Progenitor cell of endocrine pancreas (in vitro differentiated cells): Measurements from ENCODE around the gene PCBP4. TPM values are rescaled to one million over a fixed set of nuclear protein-coding genes. Genes with fewer than 3 reads are reported as not detected.

Experiments used
- DNase-seq: peaks from one replicate; pipeline ENCODE4 v3.0.0; 2021; ENCODE audit warnings: low spot score; ENCODE audit not compliant: unreplicated experiment
- H3K27ac Mint-ChIP-seq: 2 replicates; pipeline ENCODE4 v1.8.0; 2021; ENCODE audit warnings: mild to moderate bottlenecking, moderate library complexity, mixed read lengths
- H3K27me3 Mint-ChIP-seq: 2 replicates; pipeline ENCODE4 v1.8.0; 2021; ENCODE audit warnings: mixed read lengths
- H3K36me3 Mint-ChIP-seq: 2 replicates; pipeline ENCODE4 v1.8.0; 2022; ENCODE audit warnings: mixed read lengths; ENCODE audit not compliant: insufficient read depth
- H3K4me1 Mint-ChIP-seq: 2 replicates; pipeline ENCODE4 v1.8.0; 2021; ENCODE audit warnings: low read depth, mixed read lengths
- H3K4me3 Mint-ChIP-seq: 2 replicates; pipeline ENCODE4 v1.8.0; 2021; ENCODE audit warnings: low read depth, mild to moderate bottlenecking, moderate library complexity, mixed read lengths
- H3K9me3 Mint-ChIP-seq: 2 replicates; pipeline ENCODE4 v1.8.0; 2021; ENCODE audit warnings: low read depth, mixed read lengths
- CTCF ChIP-seq: fragments of 200-600 bp; sonication (generic); IDR thresholded peaks from one replicate; pipeline ENCODE4 v1.5.0; 2021; ENCODE audit warnings: antibody characterized with exemption, mild to moderate bottlenecking; ENCODE audit not compliant: unreplicated experiment
- total RNA-seq: library from RNA; stranded (reverse); gene quantifications from 2 replicates; pipeline ENCODE4 v1.2.1, GENCODE V29; 2021

PCBP4 gene
- total RNA-seq, 1 donor from 2014 or later = 160 TPM

DNA sequence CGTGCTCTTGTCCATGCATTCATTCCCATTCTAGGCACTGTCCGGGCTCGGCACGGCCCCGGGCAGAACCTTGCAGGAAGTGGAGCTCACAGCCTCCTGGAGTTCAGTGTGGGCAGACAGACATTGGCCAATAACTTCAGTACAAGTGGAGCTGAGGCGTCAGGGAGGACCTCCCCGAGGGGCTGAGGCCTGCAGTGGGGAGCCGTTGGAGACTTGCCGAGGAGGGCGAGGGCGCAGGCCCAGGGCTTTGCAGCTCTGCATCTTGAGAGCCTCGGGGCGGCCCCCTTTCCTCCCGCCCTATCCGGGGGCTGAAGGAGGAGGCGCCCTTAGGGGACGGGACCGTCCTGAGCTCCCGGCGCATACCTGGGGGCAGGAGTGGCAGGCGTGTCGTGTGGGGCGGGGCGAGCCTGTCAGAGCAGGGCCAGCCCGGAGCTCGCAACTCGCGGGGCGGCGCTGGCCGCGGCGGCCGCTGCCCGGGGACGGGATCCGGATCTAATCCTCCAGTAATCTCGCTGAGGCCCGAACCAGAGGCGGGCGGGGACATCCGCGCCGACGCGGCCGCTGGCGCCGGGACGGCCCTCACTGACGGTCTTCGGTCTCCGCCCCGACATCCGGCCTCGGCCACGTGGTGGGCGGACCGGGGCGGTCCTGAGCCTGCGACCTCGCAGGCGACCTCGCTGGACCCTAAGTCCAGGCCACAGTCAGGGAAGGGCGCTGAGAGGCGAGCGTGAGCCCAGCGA lies 15.8 kb upstream of the PCBP4 start, which contains the start of gene ACY1:
TSS of gene ACY1 (plus strand) at position 698 of the 740 bp plus-strand sequence. CDS start 530 bp downstream, outside the sequence.
- no peaks in the 10 kb centered on the region for H3K27me3 Mint-ChIP-seq
- H3K4me1 Mint-ChIP-seq = peaks cover 13% of the 10 kb centered on the region
- peak; percentile 71 for DNase-seq
- TF ChIP-seq CTCF = no peak
- peak within 1 kb of the TSS; percentile 75 for H3K4me3 Mint-ChIP-seq
- H3K36me3 Mint-ChIP-seq = peaks cover 1% of the 10 kb centered on the region
- peak within 1 kb of the TSS; percentile 99 for H3K27ac Mint-ChIP-seq
- no peaks in the 10 kb centered on the region for H3K9me3 Mint-ChIP-seq

DNA sequence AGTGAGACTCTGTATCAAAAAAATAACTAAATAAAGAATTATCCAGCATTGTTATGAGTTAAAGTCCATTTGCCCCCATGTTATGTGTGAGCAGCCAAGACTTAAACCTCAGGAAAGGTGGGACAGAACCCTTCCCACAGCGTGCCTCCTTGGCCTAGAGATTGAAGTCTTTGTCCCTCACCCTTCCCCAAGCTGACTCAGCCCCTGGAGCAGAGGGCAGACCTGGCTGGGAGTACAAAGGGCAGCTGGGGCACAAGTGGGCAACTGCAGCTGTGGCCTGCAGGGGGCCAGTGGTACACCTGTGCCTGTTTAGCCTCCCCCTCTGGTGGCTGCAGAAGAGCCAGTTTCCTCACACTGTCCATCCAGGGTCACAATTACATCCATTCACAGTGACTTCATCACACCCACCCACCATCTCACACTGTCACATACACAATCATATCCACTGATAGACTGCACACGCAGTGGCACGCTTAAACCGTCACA lies 15.1 kb upstream of the PCBP4 start:
- Mint-ChIP-seq H3K4me1 (peaks cover 13% of the 10 kb centered on the region), H3K4me3 (peak overlapping the region; percentile 75), H3K27me3 (no peaks in the 10 kb centered on the region), H3K27ac (peak overlapping the region; percentile 99), H3K36me3 (peaks cover 1% of the 10 kb centered on the region), H3K9me3 (no peaks in the 10 kb centered on the region)
- DNase-seq = no peak
- peak; percentile 70 for TF ChIP-seq CTCF

DNA sequence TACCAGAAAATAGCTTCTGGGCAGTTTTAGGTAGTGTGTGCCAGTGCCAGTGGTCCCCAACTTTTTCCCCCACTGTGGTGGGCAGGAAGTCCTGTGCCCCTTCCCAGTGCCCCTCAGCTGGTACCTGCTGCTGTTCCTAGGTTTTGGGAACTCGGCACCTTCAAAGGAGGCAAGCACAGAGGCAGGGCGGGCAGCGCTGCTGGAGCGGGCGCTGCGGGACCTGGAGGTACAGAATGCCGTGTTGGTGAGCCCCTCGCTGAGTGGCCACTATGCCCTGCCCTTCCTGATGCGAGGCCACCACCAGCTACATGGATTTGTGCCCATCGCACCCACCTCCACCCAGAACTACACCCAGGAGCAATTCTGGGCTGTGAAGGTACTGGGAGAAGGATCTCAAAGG lies 13.0 kb upstream of the PCBP4 start:
- Mint-ChIP-seq H3K4me3 (no peak overlapping the region), H3K27me3 (no peaks in the 10 kb centered on the region), H3K36me3 (peaks cover 1% of the 10 kb centered on the region), H3K4me1 (peaks cover 18% of the 10 kb centered on the region), H3K27ac (no peak overlapping the region), H3K9me3 (no peaks in the 10 kb centered on the region)
- DNase-seq = no peak
- no peak for TF ChIP-seq CTCF

DNA sequence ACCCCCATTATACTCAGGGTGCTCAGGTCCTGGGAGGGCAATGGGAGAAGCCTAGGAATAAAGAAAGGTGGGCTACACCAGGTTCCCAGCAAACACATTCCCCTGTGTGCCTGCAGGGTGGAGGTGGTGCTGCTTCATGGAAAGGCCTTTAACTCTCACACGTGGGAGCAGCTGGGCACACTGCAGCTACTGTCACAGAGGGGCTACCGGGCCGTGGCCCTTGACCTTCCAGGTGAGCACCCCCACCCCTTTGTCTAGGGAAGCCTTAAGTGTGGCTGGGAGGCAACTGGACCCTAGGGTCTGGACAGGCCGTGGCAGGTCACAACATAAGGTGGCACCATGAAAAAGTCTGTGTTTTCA lies 10.9 kb upstream of the PCBP4 start:
- Mint-ChIP-seq H3K4me1 (peaks cover 18% of the 10 kb centered on the region), H3K4me3 (no peak overlapping the region), H3K27me3 (no peaks in the 10 kb centered on the region), H3K36me3 (peaks cover 1% of the 10 kb centered on the region), H3K9me3 (no peaks in the 10 kb centered on the region), H3K27ac (no peak overlapping the region)
- no peak for TF ChIP-seq CTCF
- DNase-seq = no peak

- Mint-ChIP-seq H3K9me3 (no peaks in the 10 kb centered on the region), H3K4me1 (peaks cover 16% of the 10 kb centered on the region), H3K36me3 (peaks cover 1% of the 10 kb centered on the region), H3K27ac (no peak overlapping the region), H3K27me3 (no peaks in the 10 kb centered on the region), H3K4me3 (no peak overlapping the region)
- DNase-seq = no peak
- TF ChIP-seq CTCF = no peak
Measured at GRCh38 chr3:51977446-51978142, 10.3 kb upstream of the PCBP4 start.
